ENCODE results near the gene CRYBB1.

The CRYBB1 gene

GRCh38 chr22:26617271-26618199 lies at the start of gene CRYBB1:
Gene CRYBB1 (minus strand): TSS chr22:26618027. CDS start chr22:26616319, 1,708 bp downstream.
- no peak for DNase-seq (ENCODE audit: extremely low read depth in 1 of 2, low read depth in 1 of 2)

- no peak for DNase-seq (ENCODE audit: extremely low read depth in 1 of 2, low read depth in 1 of 2)
These were observed 49.3 kb upstream of the CRYBB1 start for GRCh38 chr22:26667140-26667539.

GRCh38 chr22:26665813-26666231 lies 48.0 kb upstream of the CRYBB1 start:
- no peak for DNase-seq (ENCODE audit: extremely low read depth in 1 of 2, low read depth in 1 of 2)

DNA sequence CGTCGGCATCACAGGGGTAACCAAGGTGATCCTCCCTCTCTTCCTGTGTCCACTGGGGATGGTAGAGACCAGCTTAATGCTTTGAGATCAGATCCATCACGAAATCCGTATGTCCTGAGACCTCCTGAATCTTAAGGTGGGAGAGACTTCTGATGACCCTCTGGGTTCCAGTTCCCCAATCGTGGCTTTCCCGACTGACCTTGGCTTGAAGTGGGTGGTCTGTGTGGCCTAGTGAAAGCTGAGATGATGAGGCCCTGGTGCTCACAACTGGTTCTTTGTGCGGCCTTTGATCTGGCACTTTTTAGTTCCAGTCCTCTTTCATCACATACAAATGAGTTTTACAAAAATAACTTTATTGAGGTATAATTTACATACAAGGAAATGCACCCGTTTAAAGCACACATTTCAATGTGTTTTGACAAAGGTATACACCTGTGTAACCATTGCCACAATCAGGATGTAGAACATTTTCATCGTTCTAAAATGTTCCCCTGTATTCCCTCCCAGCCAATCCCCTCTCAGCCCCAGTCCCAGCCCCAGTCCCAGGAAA lies 45.6 kb upstream of the CRYBB1 start:
- no peak for DNase-seq (ENCODE audit: extremely low read depth in 1 of 2, low read depth in 1 of 2)

GRCh38 chr22:26662160-26662559 lies 44.3 kb upstream of the CRYBB1 start:
- no peak for DNase-seq (ENCODE audit: extremely low read depth in 1 of 2, low read depth in 1 of 2)

- no peak for DNase-seq (ENCODE audit: extremely low read depth in 1 of 2, low read depth in 1 of 2)
These were observed 43.2 kb upstream of the CRYBB1 start for GRCh38 chr22:26660961-26661578.

GRCh38 chr22:26660356-26660755 lies 42.5 kb upstream of the CRYBB1 start:
- no peak for DNase-seq (ENCODE audit: extremely low read depth in 1 of 2, low read depth in 1 of 2)

- peak; percentile 49 to 63 for DNase-seq (ENCODE audit: extremely low read depth in 1 of 2, low read depth in 1 of 2)
These were observed 41.0 kb upstream of the CRYBB1 start for GRCh38 chr22:26658671-26659478.

- DNase-seq (ENCODE audit: extremely low read depth in 1 of 2, low read depth in 1 of 2), result no peak
These were observed 40.3 kb upstream of the CRYBB1 start for GRCh38 chr22:26658161-26658560.

DNA sequence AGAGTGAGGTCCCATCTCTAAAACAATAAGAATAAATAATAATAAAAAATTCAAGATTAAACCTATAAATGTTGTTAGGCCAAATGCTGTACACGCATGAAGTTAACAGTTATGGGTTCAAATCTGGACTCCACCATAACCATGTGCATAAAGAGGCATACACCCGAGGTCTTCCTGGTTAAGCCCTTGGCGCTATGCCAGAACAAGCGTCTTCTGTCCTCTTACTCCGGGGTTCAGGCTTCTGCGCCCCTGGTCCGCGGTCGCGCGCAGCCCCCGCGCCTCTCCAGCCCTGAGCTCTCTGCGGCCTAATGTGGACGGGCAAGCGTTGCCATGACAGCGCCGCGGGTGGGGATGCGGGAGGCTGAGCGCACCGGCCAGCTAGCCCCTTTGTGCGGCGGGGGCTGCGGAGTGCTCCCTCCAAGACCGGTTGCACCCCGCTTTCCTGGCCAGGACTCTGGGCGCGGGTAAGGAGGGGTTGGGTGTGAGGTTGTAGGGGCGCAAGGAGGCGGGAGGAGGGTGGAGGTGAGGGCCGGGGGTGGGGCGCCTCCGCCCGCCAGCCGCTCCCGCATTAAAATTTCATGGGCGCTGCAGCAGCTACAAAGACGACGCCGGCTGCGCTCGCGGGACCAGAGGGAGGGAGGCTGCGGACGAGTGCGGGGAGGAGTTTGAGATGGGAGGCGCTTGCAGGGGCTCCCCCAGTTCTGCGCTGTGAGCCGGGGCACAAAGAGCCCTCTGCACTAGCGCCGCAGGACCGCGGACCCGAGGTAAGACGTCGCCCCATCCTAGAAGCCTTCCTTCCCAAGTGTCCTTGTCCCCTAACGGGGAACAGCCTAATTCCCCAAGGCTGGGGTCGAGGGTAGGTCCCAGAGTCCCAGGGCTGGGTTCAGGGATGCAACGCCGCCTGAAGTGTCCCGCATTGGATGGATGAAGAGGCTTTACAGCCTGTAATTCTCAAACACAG lies 39.3 kb upstream of the CRYBB1 start, which contains the start of gene MIAT:
MIAT (plus strand) TSS at position 698 of the 961 bp plus-strand sequence.
- peak; percentile 31 to 61 for DNase-seq (ENCODE audit: extremely low read depth in 1 of 2, low read depth in 1 of 2)

DNA sequence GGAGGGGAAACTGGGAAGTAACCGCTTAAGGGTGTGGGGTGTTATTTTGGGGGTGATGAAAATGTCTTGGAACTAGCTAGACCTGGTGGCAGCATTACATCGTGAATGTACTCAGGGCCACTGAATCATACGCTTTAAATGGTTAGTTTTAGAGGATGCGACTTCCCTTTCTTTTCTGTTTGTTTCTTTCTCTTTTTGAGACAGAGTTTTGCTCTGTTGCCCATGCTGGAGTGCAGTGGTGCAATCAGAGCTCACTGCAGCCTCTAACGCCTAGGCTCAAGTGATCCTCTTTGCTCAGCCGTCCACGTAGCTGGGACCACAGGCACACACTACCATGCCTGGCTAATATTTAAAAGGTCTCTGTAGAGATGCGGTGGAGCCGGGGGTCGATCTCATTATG lies 34.0 kb upstream of the CRYBB1 start:
- no peak for DNase-seq (ENCODE audit: extremely low read depth in 1 of 2, low read depth in 1 of 2)

DNA sequence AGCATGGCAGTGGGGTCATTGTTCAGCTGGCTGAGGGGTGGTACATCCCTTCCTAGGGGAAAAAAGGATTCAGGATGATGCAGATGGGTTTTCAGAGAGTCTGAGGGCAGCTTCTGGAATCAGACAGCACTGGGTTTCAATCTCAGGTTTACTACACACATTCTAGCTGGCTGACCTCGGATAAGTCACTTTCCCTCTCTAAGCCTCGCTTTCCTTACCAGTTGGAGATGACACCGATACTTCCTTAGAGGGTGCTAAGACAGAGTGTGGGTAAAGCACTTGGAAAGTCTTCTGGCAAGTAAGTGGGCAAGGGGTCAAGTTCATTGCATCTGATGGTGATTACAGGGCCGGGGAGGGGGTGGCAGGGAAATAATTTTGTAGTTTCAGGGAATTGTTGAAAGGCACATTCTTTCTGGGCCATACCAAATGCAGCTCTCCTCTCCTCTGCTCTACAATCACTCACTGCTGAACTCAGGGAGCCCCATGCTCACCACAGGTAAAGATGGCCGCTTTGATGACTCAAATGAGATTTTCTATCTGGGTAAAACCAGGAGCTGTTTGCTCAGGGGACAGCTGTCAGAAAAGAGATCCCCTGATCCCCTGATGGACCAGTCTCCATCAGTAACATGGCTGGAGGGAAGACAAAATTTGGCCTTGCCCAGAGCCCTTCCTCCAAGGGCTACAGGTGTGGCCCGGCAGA lies 33.0 kb upstream of the CRYBB1 start:
- DNase-seq (ENCODE audit: extremely low read depth in 1 of 2, low read depth in 1 of 2), result no peak

DNA sequence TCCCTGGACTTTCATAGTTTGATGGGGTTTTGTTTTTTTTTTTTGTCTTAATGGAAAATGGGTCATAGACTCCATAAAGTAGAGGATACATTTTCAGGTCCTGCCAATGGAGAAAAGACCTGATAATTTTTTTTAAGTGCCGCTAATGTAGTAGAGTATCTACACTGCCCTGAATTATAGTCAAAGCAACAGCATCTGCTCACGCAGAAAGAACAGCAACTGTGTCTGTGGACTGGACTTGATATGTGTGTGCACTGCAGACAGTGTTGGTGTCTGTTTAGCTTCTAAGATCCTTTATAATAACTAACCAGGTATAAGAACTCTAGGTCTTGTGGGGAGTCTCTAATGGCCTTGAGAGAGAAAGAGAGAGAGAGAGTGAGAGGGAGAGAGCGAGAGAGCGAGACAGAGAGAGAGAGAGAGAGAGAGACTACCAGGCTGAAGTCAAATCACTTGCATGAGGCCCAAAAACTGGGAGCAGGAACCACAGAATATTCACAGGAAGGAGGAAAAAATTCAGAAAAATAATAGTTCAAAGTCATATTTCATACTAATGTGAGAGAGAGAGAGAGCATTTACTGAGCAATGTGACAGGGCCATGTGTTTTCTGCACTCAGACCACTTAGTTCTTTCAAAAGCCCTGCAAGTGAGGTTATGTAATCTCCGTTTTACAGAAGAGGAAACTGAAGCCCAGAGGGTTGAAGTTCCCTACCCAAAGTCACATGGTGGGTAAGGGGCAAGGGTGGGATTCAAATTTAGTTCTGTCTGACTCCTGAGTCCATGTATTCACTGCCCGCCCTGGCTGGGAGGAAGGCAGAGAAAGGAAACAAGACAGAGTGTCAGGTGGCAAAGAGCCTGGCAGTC lies 30.9 kb upstream of the CRYBB1 start:
- no peak for DNase-seq (ENCODE audit: extremely low read depth in 1 of 2, low read depth in 1 of 2)

DNA sequence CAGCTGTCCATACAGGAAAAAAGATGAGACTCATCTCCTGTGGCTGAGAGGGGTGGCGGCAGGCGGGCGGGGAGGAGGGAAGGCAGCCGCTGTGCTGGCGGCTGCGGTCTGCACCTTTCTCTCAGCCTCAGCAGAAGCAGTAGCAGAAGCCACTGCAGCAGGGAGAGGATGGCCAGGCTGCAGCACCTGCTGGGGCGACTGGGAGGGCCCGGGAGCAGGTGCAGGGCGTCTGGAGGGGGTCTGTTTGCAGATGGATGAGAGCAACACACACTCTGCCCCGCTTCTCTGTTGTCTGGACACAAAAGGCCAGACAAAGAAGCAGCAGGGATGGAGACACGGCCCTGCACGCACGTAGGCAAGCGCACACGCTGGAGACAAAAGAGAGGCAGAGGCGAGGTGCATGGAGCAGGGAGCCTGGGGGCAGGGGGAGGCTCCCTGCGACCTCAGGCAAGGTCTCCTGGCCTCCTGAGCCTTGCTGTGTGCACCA lies 30.2 kb upstream of the CRYBB1 start:
- DNase-seq (ENCODE audit: extremely low read depth in 1 of 2, low read depth in 1 of 2), result peak in 1 of 2 donors; percentile 27

DNA sequence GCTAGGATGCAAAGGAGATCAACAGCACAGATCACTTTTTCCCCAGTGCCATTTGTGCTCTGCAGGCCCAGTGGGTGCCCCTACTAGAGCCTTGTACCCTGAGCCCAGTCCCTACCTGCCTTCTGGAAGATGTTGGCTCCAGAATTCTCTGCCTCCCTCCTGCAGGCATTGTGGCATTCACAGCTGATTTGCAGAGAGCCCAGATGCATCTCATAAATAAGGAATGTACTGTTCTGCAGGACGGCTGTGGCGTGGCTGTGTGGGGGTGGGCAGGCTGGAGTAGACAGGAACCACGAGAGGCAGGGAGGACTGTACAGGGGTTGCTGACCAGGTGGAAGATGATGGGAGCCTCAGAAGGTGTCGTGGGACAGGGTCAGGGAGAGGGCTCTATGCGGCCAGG lies 28.3 kb upstream of the CRYBB1 start:
- DNase-seq (ENCODE audit: extremely low read depth in 1 of 2, low read depth in 1 of 2), result no peak

GRCh38 chr22:26643418-26644100 lies 25.7 kb upstream of the CRYBB1 start:
- no peak for DNase-seq (ENCODE audit: extremely low read depth in 1 of 2, low read depth in 1 of 2)
